Measurements from ENCODE around the gene SMG7. TPM values are rescaled to one million over a fixed set of nuclear protein-coding genes. Genes with fewer than 3 reads are reported as not detected.

The SMG7 gene
- total RNA-seq, 4 donors from 2014 or later, result 33.7 to 42.8 (median 36.5) TPM

- no peak for TF ChIP-seq CTCF (IDR thresholded peaks at IDR 0.05; ENCODE audit: low read depth)
These were observed 23.1 kb downstream of the SMG7 start for GRCh38 chr1:183495420-183495819.

GRCh38 chr1:183497218-183497617 is 24.9 kb downstream of the SMG7 start:
- TF ChIP-seq CTCF (IDR thresholded peaks at IDR 0.05; ENCODE audit: low read depth), result no peak

- no peak for TF ChIP-seq CTCF (IDR thresholded peaks at IDR 0.05; ENCODE audit: low read depth)
These were observed 26.2 kb downstream of the SMG7 start for GRCh38 chr1:183498342-183498991.

GRCh38 chr1:183505454-183506089 is 33.3 kb downstream of the SMG7 start:
- no peak for TF ChIP-seq CTCF (IDR thresholded peaks at IDR 0.05; ENCODE audit: low read depth)

GRCh38 chr1:183506561-183506960 is 34.3 kb downstream of the SMG7 start:
- no peak for TF ChIP-seq CTCF (IDR thresholded peaks at IDR 0.05; ENCODE audit: low read depth)

GRCh38 chr1:183508694-183509093 is 36.4 kb downstream of the SMG7 start:
- TF ChIP-seq CTCF (IDR thresholded peaks at IDR 0.05; ENCODE audit: low read depth), result no peak

- TF ChIP-seq CTCF (IDR thresholded peaks at IDR 0.05; ENCODE audit: low read depth), result no peak
These were observed 40.2 kb downstream of the SMG7 start for GRCh38 chr1:183512450-183512849.

Data from subcutaneous adipose tissue (tissue), 4 donors.